Neural cell (in vitro differentiated cells): ENCODE data around the gene LDLRAD4. TPM values are rescaled to one million over a fixed set of nuclear protein-coding genes. Genes with fewer than 3 reads are reported as not detected.

ENCODE experiments used
- H2AFZ ChIP-seq: fragments of 200-600, 300-800 bp; sonication (generic), shearing (Covaris generic); 2 replicates; pipeline ENCODE4 v1.6.0; 2014; ENCODE audit warnings: low read depth, mild to moderate bottlenecking, antibody characterized with exemption, low read length, moderate library complexity
- H3F3A ChIP-seq: fragments of 200-600 bp; shearing (Covaris generic); 2 replicates; pipeline ENCODE4 v1.6.1; 2016; ENCODE audit warnings: mild to moderate bottlenecking, moderate library complexity, mixed read lengths, antibody characterized with exemption, low read length; ENCODE audit not compliant: insufficient read depth, poor library complexity, severe bottlenecking
- H3K27ac ChIP-seq: fragments of 200-600, 300-800 bp; sonication (generic), shearing (Covaris generic); 2 replicates; pipeline ENCODE4 v1.5.1; 2014; ENCODE audit warnings: mild to moderate bottlenecking, low read length, moderate library complexity
- H3K27me3 ChIP-seq: fragments of 300-800, 200-600 bp; sonication (generic), shearing (Covaris generic); 2 replicates; pipeline ENCODE4 v1.6.0; 2014; ENCODE audit warnings: mild to moderate bottlenecking, low read depth, low read length, moderate library complexity; ENCODE audit not compliant: insufficient read depth
- H3K36me3 ChIP-seq: fragments of 300-800, 200-600 bp; sonication (generic), shearing (Covaris generic); 2 replicates; pipeline ENCODE4 v1.5.1; 2014; ENCODE audit warnings: mild to moderate bottlenecking, antibody characterized with exemption, low read length, moderate library complexity; ENCODE audit not compliant: insufficient read depth
- H3K4me2 ChIP-seq: fragments of 300-800, 200-600 bp; sonication (generic), shearing (Covaris generic); 2 replicates; pipeline ENCODE4 v1.6.0; 2014; ENCODE audit warnings: mild to moderate bottlenecking, low read length
- H3K4me3 ChIP-seq: fragments of 300-800, 200-600 bp; sonication (generic), shearing (Covaris generic); 2 replicates; pipeline ENCODE4 v1.5.1; 2014; ENCODE audit warnings: mild to moderate bottlenecking, low read length, moderate library complexity
- H3K79me2 ChIP-seq: fragments of 200-600 bp; shearing (Covaris generic); replicated peaks from 2 replicates; pipeline ENCODE4 v1.6.0; 2014; ENCODE audit warnings: mild to moderate bottlenecking, low read length, moderate library complexity; ENCODE audit not compliant: insufficient read depth
- H3K9ac ChIP-seq: fragments of 300-800, 200-600 bp; sonication (generic), shearing (Covaris generic); 2 replicates; pipeline ENCODE4 v1.6.1; 2016; ENCODE audit warnings: mild to moderate bottlenecking, low read length, mixed read lengths
- H3K9me2 ChIP-seq: fragments of 200-600 bp; shearing (Covaris generic); 2 replicates; pipeline ENCODE4 v1.6.1; 2016; ENCODE audit warnings: mild to moderate bottlenecking, low read length, mixed read lengths; ENCODE audit not compliant: insufficient read depth
- H3K9me3 ChIP-seq: fragments of 200-600, 300-800 bp; sonication (generic), shearing (Covaris generic); 2 replicates; pipeline ENCODE4 v1.6.1; 2016; ENCODE audit warnings: mild to moderate bottlenecking, mixed run types, low read length, moderate library complexity, mixed read lengths
- H4K20me1 ChIP-seq: fragments of 200-600 bp; shearing (Covaris generic); 2 replicates; pipeline ENCODE4 v1.6.1; 2016; ENCODE audit warnings: mild to moderate bottlenecking, mixed run types; ENCODE audit not compliant: insufficient read depth
- CTCF ChIP-seq: fragments of 450-650 bp; IDR thresholded peaks from 2 replicates; pipeline ENCODE4 v1.5.1; 2014; ENCODE audit warnings: antibody characterized with exemption, mild to moderate bottlenecking, moderate library complexity; ENCODE audit not compliant: poor library complexity, severe bottlenecking
- EP300 ChIP-seq: fragments of 450-650 bp; conservative IDR thresholded peaks from 2 replicates; pipeline ENCODE4 v1.6.1; 2014; ENCODE audit warnings: antibody characterized with exemption, mild to moderate bottlenecking, moderate library complexity; ENCODE audit not compliant: poor library complexity, severe bottlenecking
- EZH2 ChIP-seq: fragments of 200-600, 300-800 bp; shearing (Covaris generic), sonication (generic); IDR thresholded peaks from 2 replicates; pipeline ENCODE4 v1.6.1; 2014; ENCODE audit warnings: antibody characterized with exemption, low read length, borderline replicate concordance, mild to moderate bottlenecking; ENCODE audit not compliant: insufficient read depth, poor library complexity, severe bottlenecking
- MXI1 ChIP-seq: fragments of 450-650 bp; conservative IDR thresholded peaks from 2 replicates; pipeline ENCODE4 v1.6.1; 2014; ENCODE audit warnings: antibody characterized with exemption, mild to moderate bottlenecking; ENCODE audit not compliant: poor library complexity, severe bottlenecking
- POLR2AphosphoS5 ChIP-seq: IDR thresholded peaks from 2 replicates; pipeline ENCODE4 v1.6.1; 2012
- RAD21 ChIP-seq: fragments of 450-650 bp; conservative IDR thresholded peaks from 2 replicates; pipeline ENCODE4 v1.6.1; 2014; ENCODE audit warnings: antibody characterized with exemption, mild to moderate bottlenecking, moderate library complexity
- REST ChIP-seq: IDR thresholded peaks from 2 replicates; pipeline ENCODE4 v1.6.1; 2012; ENCODE audit warnings: borderline replicate concordance
- SMC3 ChIP-seq: fragments of 450-650 bp; conservative IDR thresholded peaks from 2 replicates; pipeline ENCODE4 v1.6.1; 2014; ENCODE audit warnings: antibody characterized with exemption, mild to moderate bottlenecking, moderate library complexity; ENCODE audit not compliant: poor library complexity
- TAF1 ChIP-seq: IDR thresholded peaks from 2 replicates; pipeline ENCODE4 v1.6.1; 2012; ENCODE audit warnings: low read depth
- polyA plus RNA-seq: library from polyadenylated mRNA; depleted of rRNA; stranded (reverse); fragments of >200 nt; gene quantifications from 2 replicates; pipeline ENCODE4 v1.2.3, GENCODE V29; 2014

Gene LDLRAD4
- polyA plus RNA-seq, 1 donor from 2014 or later = 3.7 TPM

GRCh38 chr18:13364721-13365205, 146.2 kb downstream of the LDLRAD4 start:
- Histone ChIP-seq H3K4me3 (no peak overlapping the region), H4K20me1 (no peaks in the 10 kb centered on the region), H3K9me2 (no peaks in the 10 kb centered on the region), H2AFZ (no peak overlapping the region), H3K36me3 (no peaks in the 10 kb centered on the region), H3K79me2 (no peaks in the 10 kb centered on the region), H3K9ac (no peak overlapping the region), H3K4me2 (no peak overlapping the region), H3K9me3 (no peaks in the 10 kb centered on the region), H3K27me3 (no peaks in the 10 kb centered on the region), H3F3A (no peaks in the 10 kb centered on the region), H3K27ac (no peak overlapping the region)
- TF ChIP-seq EZH2 = no peak
- TF ChIP-seq REST = no peak
- no peak for TF ChIP-seq RAD21
- TF ChIP-seq POLR2AphosphoS5 = no peak
- TF ChIP-seq EP300 = no peak
- TF ChIP-seq MXI1 = no peak
- TF ChIP-seq CTCF = no peak
- TF ChIP-seq SMC3 = no peak

GRCh38 chr18:13366131-13366530, 147.6 kb downstream of the LDLRAD4 start:
- H3K4me3 ChIP-seq = no peak overlapping the region
- no peak overlapping the region for H3K9ac ChIP-seq
- no peaks in the 10 kb centered on the region for H3K9me2 ChIP-seq
- H3F3A ChIP-seq = no peaks in the 10 kb centered on the region
- no peak overlapping the region for H3K4me2 ChIP-seq
- no peak overlapping the region for H2AFZ ChIP-seq
- H3K9me3 ChIP-seq = no peaks in the 10 kb centered on the region
- H3K79me2 ChIP-seq = no peaks in the 10 kb centered on the region
- TF ChIP-seq EZH2 = no peak
- no peaks in the 10 kb centered on the region for H3K27me3 ChIP-seq
- H3K36me3 ChIP-seq = no peaks in the 10 kb centered on the region
- H3K27ac ChIP-seq = no peak overlapping the region
- no peaks in the 10 kb centered on the region for H4K20me1 ChIP-seq

- no peaks in the 10 kb centered on the region for H3K9me2 ChIP-seq
- no peak overlapping the region for H3K4me2 ChIP-seq
- no peaks in the 10 kb centered on the region for H3F3A ChIP-seq
- H2AFZ ChIP-seq = no peak overlapping the region
- no peaks in the 10 kb centered on the region for H3K36me3 ChIP-seq
- no peak overlapping the region for H3K4me3 ChIP-seq
- no peak overlapping the region for H3K9ac ChIP-seq
- no peaks in the 10 kb centered on the region for H3K27me3 ChIP-seq
- H3K79me2 ChIP-seq = no peaks in the 10 kb centered on the region
- no peaks in the 10 kb centered on the region for H4K20me1 ChIP-seq
- no peaks in the 10 kb centered on the region for H3K9me3 ChIP-seq
- TF ChIP-seq MXI1 (no peak), TAF1 (no peak), REST (no peak), RAD21 (no peak), EP300 (no peak), CTCF (no peak), SMC3 (no peak), POLR2AphosphoS5 (no peak), EZH2 (no peak)
- no peak overlapping the region for H3K27ac ChIP-seq
These were observed 148.0 kb downstream of the LDLRAD4 start for GRCh38 chr18:13366541-13366940.
